GM19467 (cell line): ENCODE measurements around the gene PCYOX1L.

Experiments used
- ATAC-seq: cut with Tn5 transposase; IDR thresholded peaks from one replicate; pipeline ENCODE4 v1.9.1; 2021; ENCODE audit warnings: mild to moderate bottlenecking, moderate library complexity; ENCODE audit not compliant: unreplicated experiment

Gene PCYOX1L, protein sequence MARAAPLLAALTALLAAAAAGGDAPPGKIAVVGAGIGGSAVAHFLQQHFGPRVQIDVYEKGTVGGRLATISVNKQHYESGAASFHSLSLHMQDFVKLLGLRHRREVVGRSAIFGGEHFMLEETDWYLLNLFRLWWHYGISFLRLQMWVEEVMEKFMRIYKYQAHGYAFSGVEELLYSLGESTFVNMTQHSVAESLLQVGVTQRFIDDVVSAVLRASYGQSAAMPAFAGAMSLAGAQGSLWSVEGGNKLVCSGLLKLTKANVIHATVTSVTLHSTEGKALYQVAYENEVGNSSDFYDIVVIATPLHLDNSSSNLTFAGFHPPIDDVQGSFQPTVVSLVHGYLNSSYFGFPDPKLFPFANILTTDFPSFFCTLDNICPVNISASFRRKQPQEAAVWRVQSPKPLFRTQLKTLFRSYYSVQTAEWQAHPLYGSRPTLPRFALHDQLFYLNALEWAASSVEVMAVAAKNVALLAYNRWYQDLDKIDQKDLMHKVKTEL

DNA sequence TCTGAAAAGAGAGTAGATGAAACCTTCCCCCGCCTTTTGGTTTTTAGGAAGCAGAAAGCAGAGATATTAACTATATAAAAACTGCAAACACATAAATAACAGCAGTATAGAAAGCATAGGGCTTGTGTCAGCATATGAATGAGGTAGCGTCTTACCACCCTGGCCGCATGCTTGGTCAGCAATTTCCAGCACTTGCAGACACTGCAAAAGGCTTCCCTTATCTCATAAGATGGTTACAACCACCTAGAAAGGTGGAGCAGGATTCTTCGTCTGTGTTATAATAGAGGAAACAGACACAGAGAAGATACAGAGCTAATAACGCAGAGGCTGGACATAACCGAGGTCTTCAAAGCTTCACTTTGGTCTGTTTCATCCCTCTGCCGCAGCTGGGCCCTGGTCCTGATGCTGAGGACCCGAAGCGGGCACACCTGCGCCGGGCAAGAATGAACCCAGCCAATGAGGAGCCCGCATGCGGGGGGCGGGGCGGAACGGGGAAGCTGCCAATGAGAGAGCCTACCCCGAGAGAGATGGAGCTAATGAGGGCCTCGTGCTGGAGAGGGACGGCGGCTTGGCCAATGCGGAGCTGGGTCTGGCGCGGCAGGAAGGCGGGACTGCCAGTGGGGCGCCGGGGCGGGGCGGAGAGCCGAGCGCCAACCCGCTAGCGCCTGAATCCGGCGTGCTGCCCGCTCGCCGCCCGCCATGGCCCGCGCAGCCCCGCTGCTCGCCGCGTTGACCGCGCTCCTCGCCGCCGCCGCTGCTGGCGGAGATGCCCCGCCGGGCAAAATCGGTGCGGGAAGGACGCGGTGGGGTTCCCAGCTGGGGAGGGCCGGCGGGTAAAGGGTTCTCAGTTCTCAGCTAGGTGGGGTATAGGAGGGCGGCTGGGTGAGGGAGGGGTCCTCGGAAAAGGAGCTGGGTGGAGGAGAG lies at the start of gene PCYOX1L:
Gene PCYOX1L (plus strand): TSS at position 677 of the 924 bp plus-strand sequence. CDS start 23 bp downstream, at position 700.
- peak; percentile 99 for ATAC-seq

DNA sequence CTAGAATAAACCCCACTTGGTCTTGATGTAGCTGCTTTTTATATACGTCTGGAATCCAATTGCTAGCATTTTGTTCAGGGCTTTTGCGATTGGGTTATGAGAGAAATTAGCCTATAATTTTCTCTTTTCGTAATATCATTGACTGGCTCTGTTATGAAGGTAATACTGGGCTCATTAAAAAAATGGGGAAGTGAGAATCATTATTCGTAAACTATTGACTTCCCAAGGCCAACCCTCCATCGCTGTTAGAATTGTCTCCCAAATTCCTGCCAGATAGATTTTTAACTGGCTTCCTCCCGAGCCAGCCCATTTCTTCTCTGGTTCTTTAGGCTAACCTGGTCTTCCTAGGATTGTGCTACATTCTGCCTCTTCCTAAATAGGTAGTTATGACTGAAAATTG lies 48.5 kb upstream of the PCYOX1L start:
- ATAC-seq: no peak

DNA sequence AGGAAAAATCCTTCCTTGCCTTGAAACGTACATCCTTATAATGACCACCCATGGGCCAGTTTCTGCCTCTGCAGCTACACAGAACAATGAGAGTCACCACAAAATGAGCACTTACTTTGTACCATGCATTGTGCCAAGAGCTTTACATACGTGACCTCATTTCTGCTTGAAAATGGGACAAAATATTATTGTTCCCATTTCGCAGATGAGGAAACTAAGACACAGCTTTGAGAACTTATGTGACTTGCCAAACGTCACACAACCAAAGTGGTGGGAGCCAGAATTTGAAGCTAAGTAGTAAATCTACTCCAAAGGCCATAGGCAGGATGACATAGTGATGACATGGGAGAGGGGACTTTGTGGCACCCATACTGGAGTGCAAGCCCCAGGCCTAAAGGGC lies 47.4 kb upstream of the PCYOX1L start:
- no peak for ATAC-seq

DNA sequence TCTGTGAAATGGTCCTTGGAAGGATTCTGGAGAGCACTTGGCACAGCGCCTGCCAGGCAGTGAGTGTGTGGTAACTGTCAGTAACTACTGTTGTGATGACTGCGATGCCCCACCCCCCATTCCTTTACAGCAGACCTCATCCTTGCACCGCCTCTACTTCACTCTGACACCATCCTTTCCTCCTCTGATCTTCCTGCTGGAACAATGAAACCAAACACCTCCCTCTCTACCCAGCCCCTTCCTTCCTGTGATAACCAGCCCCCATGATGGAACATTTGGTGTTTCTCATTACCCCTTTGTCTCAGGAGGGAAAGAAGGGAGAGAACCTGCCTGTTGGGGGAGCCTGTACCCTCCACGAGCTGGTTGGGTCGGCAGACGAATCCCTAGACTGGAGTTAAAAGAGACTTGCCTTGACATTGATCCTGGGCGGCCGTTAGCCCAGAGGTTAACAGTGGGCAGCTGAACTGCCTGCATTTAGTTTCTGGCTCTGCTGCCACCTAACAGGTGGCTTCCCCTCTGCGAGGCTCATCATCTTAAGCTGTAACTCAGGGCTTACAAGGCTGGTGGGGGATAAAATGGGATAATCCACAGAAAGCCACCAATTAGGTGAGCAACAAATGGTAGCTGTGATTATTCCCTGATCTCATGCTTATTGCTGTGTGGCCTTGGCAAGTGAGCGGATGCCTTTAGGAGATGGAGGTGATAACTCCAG lies 46.7 kb upstream of the PCYOX1L start:
- no peak for ATAC-seq

DNA sequence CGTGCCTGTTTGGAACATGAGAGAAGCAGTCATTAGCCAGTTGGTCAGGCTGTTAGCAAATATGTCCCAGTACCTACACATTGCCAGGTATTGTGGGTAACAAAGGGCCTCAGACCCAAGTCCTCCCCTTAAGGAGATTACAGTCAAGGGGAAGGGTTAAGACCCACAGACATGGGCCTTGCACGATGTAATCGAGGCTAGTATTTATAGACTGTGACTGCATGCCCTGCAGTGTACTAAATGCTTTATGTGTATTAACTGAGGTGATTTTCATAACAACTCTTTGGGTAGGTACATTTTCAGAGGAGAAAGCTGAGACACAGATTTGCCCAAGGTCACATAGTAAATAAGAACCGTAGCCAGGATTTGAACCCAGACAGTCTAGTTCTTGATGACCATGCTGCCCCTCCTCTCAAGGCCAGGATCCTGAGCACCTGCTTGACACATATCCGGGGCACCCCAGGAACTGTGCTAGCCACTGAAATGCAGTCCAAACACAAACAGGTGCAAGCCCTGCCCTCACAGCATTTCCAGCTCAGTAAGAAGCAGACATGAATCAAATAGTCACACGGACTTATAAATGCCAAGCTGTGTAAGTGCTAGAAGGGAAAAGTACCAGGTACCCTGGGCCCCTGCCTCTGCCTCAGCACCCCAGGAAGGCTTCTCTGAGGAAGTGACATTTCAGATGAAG lies 44.5 kb upstream of the PCYOX1L start:
- ATAC-seq: no peak

DNA sequence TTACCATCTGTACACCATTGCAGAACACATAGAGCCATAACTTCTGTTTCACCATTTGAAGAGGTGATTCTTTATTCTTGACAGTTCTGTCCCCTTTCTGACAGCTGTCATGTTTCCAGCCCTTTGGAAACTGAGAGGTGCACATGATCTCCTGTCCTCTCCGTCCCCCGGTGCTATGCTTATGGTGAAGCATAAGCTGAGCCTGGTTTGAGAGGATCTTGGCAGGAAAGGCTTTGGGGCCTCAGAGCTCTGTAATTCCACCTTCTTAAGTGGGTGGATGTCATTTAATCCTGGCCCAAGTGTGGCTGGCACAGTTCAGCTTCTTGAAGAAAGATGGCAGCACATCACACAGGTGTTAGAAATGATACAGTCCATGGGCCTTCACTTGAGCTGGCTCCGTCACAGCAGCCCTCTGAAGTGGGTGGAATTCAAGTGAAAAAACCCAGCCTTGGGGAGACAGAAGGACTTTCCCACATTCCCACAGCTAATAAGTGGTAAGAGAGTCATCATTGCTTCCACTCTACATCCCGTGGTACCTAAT lies 43.2 kb upstream of the PCYOX1L start:
- ATAC-seq: no peak

DNA sequence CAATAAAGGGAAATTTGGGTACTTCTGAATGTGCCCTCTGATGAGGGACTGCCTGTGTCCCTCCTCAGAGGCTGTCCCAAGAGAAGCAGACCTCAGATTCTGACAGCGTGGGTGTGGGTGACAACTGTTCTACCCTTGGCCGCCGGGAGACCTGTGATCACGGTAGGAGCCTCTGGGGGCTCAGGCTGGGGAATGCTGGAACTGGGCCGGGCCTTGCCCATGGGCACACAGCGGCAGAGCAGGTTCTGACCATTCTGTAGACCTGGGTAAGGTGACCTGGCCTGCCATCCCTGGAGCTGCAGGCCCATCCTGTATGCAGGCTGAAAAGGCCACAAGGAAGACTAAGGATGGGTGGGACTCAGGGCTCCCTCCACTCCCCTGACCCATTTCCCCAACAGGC lies 42.1 kb upstream of the PCYOX1L start:
- ATAC-seq: no peak

DNA sequence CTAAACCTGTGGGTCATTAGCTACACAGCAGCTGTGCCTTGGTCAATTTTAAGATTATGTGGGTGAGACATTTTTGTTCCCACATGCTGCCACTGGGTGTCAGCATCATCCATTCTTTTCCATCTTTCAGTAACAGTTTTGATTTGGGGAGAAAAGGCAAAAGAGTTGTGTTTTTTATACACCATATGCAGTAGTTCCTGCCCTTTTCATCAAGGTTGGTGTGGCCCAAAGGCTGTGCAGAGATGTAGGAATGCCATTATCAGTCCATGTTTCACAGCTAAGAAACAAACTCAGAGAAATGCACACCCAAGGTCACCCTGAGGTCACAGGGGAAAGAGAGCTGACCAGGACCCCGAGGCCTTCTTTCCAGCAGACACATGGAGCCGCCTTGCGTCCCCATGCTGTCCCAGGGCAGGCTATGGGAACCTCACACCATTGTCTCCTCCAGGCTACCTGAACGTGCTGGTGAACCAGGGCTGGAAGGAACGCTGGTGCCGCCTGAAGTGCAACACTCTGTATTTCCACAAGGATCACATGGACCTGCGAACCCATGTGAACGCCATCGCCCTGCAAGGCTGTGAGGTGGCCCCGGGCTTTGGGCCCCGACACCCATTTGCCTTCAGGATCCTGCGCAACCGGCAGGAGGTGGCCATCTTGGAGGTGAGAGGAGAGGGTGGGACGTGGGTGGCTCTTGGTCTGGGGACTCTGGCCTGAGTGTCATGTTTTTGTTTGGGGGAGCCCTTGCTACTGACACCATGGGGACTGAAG lies 40.4 kb upstream of the PCYOX1L start:
- peak; percentile 70 for ATAC-seq

DNA sequence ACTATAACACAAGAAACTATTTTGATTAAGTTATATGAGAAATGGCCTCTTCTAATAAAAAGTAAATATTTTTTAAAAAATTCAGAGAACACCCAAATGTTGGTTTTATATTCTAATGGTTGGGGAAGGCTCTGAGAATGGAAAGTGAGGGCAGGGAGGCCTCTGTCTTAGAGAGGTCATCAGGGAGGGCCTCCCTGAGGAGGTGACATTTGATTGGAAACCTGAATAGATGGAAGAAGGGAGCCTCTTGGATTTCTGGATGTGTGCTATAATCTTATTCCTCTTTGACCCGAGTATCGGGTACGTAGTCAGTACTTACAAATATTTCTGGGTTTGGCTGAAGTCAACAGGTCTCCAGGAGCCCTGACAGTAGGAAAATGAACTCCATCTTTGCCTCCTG lies 38.7 kb upstream of the PCYOX1L start:
- ATAC-seq: no peak

DNA sequence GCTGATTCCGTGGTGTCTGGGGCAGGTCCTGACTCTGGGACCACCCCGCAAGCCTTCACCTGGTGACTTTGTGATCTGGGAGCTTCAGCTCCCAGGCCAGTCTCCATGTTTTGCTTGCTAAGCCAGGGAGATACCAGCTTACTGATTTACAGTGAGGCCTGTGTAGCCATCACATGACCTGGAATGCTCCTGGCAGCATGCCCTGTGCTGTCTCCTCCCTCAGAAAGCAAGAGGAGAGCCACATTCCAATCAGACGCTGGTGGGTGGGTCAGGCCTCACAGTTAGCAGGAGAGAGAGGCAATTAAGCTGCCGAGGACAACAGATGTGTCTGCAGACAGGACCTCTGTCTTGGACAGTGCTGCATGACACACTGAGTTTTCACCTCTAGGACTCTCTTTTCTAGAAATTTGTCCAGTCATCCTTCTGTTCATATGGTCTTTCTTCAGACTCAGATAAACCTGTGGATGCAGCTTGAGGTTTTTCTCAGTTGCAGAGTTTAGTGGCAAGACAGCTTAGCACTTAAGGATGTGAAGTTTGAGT lies 37.0 kb upstream of the PCYOX1L start:
- no peak for ATAC-seq

DNA sequence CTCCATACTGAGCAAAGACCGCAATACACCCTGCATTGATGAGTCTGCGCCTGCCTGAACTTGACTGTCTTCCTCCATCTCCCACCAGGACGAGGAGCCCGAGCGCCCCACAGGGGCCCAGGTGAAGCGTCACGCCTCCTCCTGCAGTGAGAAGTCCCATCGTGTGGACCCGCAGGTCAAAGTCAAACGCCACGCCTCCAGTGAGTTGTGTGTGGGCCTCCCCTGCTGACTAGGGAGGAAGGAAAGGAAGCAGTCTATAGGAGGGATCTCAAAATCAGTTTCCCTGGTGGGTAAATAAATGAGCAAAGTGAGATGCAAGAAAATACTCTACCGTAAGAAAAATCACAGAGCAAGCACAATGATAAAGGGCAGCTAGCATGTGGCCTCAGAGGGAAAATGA lies 35.3 kb upstream of the PCYOX1L start:
- ATAC-seq: no peak

DNA sequence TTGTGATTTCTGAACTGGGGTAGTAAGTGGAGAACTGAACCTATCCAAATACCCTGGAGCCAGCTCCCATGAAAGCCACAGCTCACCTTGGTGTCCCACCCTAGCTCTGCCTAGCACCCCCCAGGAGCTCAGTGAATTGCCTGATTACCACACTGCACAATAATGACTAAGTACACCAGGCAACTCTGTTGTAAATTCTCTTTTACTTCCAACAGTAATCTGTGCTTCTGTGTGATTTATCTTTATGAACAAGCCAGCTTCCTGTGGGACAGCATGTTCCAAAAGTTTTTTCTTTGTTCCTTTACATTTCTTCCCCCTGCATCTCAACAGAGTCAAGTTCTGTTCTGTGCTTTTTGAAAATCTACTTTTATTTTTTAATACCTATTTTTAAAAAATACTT lies 34.6 kb upstream of the PCYOX1L start:
- ATAC-seq: no peak

DNA sequence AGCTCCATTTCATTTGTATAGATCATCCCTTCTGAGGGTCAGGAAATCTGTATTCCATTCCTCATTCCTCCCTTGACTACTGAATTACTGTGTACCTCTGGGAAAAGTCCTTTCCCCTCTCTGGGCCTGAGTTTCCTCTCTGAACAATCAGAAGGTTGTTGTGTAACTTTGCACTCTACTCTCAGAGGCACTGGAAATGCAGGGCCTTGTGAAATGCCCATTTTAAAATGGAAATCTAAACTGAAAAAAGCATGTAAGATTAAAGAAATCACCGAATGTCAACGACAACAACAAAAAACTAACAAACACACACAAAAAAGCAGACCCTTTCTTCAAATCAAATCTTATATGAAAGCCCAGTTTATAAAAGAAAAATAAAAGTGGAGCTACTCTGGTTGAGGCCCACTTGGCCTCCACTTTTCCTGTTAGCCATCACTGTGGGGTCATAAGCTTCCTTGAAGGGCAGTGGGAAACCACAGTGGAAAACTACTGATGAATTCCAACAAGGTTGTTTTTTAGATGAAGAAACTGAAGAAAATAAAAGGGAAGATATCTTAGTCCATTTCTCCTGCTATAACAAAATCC lies 34.1 kb upstream of the PCYOX1L start:
- no peak for ATAC-seq

DNA sequence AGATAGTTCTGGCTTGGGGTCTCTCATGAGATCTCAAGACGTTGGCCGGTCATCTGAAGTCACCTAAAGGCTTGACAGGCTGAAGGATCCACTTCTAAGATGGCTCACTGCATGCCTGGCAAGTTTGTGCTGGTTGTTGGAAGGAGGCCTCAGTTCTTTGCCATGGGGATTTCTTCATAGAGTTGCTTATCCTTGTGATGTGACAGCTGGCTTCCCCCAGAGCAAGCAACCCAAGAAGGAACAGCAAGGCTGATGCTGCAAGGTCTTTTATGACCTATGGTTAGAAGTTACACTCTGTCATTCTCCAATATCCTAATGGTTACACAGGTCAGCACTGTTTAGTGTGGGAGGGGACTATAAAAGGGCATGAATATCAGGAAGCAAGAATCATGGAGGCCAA lies 33.2 kb upstream of the PCYOX1L start:
- no peak for ATAC-seq

DNA sequence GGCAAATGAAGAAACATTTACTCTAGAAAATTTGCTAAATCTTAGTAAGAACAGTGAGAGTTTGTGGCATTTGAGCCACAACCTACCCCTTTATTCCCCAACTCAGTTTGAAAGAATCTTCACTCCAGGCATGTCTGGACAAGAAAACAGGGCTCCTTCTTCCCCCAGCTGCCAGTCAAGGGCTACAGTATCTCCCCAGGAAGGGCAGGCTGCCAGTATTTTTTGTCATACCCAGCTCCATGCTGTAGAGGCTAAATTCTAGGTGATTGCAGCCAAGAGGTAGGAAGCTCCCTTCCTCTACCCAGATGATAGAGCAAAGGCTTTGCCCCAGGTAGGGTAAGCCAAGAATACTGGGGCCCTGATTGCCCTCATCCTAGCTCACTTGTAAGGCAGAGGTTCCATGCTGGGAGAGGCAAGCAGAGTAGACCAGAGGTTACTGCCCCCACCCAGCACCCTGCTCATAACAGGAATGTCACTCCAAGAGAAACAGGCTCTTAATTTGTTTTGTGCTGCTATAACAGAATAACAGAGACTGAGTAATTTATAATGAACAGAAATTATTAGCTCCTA lies 32.6 kb upstream of the PCYOX1L start:
- ATAC-seq: no peak

DNA sequence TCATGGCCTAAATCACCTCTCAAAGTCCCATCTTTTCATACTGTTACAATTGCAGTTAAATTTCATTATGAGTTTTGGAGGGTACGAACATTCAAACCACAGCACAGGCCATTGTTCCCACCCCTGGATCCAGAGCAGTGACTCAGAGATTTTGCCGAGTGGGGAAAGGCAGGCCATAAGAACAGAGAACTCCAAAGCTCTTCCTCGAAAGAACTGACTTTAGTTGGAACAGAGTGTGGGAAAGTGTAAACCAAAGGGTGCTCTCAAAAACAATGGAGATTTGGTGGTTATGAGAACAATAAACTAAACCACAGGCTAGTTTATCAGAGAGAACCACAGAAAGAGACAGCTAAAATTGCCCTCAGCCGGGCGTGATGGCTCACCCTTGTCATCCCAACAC lies 32.0 kb upstream of the PCYOX1L start:
- no peak for ATAC-seq

DNA sequence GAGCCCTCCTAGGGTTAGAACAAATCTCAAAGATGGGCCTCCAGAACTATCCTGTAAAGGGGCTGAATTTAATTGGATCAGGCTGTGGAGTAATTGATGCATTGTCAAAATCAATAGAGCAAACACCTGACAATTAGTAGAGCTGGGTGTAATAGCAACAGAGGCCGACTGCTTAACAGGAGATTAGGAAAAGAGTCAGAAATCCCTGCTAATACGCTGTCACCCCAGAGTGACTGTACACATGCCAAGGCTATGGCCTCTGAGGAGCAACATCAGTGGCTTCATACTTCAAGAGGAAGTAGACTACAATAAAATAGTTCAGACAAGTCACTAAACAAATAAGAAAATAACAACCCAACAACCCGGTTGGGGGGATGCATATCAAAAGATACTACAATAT lies 31.2 kb upstream of the PCYOX1L start:
- no peak for ATAC-seq

DNA sequence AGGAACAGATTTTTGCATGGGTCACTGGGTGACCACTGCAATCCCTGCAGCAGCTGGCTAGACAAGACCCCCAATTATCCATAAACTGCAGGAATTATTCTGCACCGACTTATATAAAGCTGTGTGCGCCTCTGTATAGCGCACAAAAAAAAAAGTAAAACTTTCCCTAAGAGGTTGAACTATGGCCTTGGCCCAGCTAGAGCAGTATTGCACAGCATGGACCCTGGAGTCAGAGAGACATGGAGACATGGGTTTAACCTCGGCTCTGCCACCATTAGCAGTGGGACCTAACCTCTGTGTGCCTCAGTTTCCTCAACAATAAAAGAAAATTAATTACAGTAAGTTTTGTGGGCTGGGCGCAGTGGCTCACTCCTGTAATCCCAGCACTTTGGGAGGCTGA lies 29.7 kb upstream of the PCYOX1L start:
- ATAC-seq: no peak
